ENCODE measurements around the gene RAD9A. TPM values are rescaled to one million over a fixed set of nuclear protein-coding genes. Genes with fewer than 3 reads are reported as not detected.

The RAD9A gene
- total RNA-seq, 1 donor from 2014 or later, result 22.6 TPM

- no peaks in the 10 kb centered on the region for H3K9me3 ChIP-seq
- peaks cover 0 to 14% of the 10 kb centered on the region in 2 donors for H3K4me1 ChIP-seq
- DNase-seq (ENCODE audit: low spot score in 2 of 2), result no peak
- H3K27me3 ChIP-seq, result no peaks in the 10 kb centered on the region
- no peaks in the 10 kb centered on the region for H3K36me3 ChIP-seq
- no peak overlapping the region for H3K27ac ChIP-seq
- intact Hi-C loops (cut with DNase I), result no loop called here
- no peak overlapping the region for H3K4me3 ChIP-seq
- TF ChIP-seq CTCF (IDR thresholded peaks at IDR 0.05), result no peak
Measured at GRCh38 chr11:67379061-67380058, 12.4 kb upstream of the RAD9A start.

GRCh38 chr11:67381244-67381972, 10.4 kb upstream of the RAD9A start:
- DNase-seq (ENCODE audit: low spot score in 2 of 2), result no peak

GRCh38 chr11:67382276-67383136, 9.3 kb upstream of the RAD9A start:
- intact Hi-C loops (cut with DNase I), result loop anchor here (1.0 to 2.0 kb wide), 3 partner anchors 25 to 118 kb away; no protein-coding TSS in a partner anchor
- Histone ChIP-seq H3K27me3 (no peaks in the 10 kb centered on the region), H3K9me3 (no peaks in the 10 kb centered on the region), H3K36me3 (no peaks in the 10 kb centered on the region), H3K4me3 (no peak overlapping the region), H3K4me1 (peaks cover 0 to 12% of the 10 kb centered on the region in 2 donors), H3K27ac (no peak overlapping the region)
- DNase-seq (ENCODE audit: low spot score in 2 of 2), result peak in 1 of 2 donors; percentile 90
- peak; percentile 96 to 99 (median 97) for TF ChIP-seq CTCF (IDR thresholded peaks at IDR 0.05)

More at GRCh38 chr11:67381244-67381972, 10.4 kb upstream of the RAD9A start:
- H3K27me3 ChIP-seq, result no peaks in the 10 kb centered on the region
- intact Hi-C loops (cut with DNase I), result no loop called here
- H3K4me3 ChIP-seq, result no peak overlapping the region
- H3K36me3 ChIP-seq, result no peaks in the 10 kb centered on the region
- no peak overlapping the region for H3K27ac ChIP-seq
- no peak for TF ChIP-seq CTCF (IDR thresholded peaks at IDR 0.05)
- peaks cover 0 to 12% of the 10 kb centered on the region in 2 donors for H3K4me1 ChIP-seq
- H3K9me3 ChIP-seq, result no peaks in the 10 kb centered on the region

- H3K27me3 ChIP-seq, result no peaks in the 10 kb centered on the region
- peaks cover 0 to 12% of the 10 kb centered on the region in 2 donors for H3K4me1 ChIP-seq
- H3K27ac ChIP-seq, result peak overlapping the region in 1 of 2 donors; percentile 3
- no peaks in the 10 kb centered on the region for H3K36me3 ChIP-seq
- no peak for DNase-seq (ENCODE audit: low spot score in 2 of 2)
- H3K4me3 ChIP-seq, result no peak overlapping the region
- intact Hi-C loops (cut with DNase I), result no loop called here
- H3K9me3 ChIP-seq, result no peaks in the 10 kb centered on the region
- TF ChIP-seq CTCF (IDR thresholded peaks at IDR 0.05), result no peak
Measured at GRCh38 chr11:67384851-67385366, 6.9 kb upstream of the RAD9A start.

- Histone ChIP-seq H3K9me3 (no peaks in the 10 kb centered on the region), H3K27ac (no peak overlapping the region), H3K4me3 (no peak overlapping the region), H3K36me3 (no peaks in the 10 kb centered on the region), H3K4me1 (peaks cover 7 to 21% of the 10 kb centered on the region in 2 donors), H3K27me3 (no peaks in the 10 kb centered on the region)
- intact Hi-C loops (cut with DNase I), result no loop called here
- no peak for DNase-seq (ENCODE audit: low spot score in 2 of 2)
- TF ChIP-seq CTCF (IDR thresholded peaks at IDR 0.05), result no peak
Measured at GRCh38 chr11:67387069-67387468, 4.7 kb upstream of the RAD9A start.
